GM21526 (cell line): Measurements from ENCODE around the gene EXOC3.
"Not testable (repeated sequence)": the region's sequence is repeated elsewhere in the genome, so short reads cannot be mapped to it uniquely, and the experiment has no call there.

Experiments used
- ATAC-seq: cut with Tn5 transposase; IDR thresholded peaks from one replicate; pipeline ENCODE4 v1.9.1; 2021; ENCODE audit warnings: moderate library complexity; ENCODE audit not compliant: unreplicated experiment, low FRiP score

Gene EXOC3

GRCh38 chr5:483011-483410 is 40.0 kb downstream of the EXOC3 start:
- no peak for ATAC-seq

GRCh38 chr5:483434-484140 is 40.6 kb downstream of the EXOC3 start:
- ATAC-seq, result no peak

DNA sequence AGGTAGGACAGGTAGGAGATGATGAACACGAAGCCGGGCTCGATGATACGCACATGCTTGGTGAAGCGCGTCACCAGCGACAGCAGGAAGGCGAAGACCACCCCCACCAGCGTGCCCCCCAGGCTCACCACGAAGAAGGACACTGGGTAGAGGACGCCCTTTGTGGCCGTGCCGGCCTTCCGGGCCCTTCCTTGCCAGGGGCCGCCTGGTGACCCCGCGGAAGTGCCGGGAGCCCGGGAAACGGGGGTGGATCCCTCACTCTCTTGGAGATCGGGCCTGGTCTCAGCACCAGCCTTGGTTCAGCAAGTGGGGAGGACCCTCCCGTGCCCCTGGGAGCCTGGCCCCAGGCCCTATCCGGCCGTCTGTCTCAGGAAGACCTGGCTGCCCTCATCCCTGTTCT is 41.6 kb downstream of the EXOC3 start:
- no peak for ATAC-seq

DNA sequence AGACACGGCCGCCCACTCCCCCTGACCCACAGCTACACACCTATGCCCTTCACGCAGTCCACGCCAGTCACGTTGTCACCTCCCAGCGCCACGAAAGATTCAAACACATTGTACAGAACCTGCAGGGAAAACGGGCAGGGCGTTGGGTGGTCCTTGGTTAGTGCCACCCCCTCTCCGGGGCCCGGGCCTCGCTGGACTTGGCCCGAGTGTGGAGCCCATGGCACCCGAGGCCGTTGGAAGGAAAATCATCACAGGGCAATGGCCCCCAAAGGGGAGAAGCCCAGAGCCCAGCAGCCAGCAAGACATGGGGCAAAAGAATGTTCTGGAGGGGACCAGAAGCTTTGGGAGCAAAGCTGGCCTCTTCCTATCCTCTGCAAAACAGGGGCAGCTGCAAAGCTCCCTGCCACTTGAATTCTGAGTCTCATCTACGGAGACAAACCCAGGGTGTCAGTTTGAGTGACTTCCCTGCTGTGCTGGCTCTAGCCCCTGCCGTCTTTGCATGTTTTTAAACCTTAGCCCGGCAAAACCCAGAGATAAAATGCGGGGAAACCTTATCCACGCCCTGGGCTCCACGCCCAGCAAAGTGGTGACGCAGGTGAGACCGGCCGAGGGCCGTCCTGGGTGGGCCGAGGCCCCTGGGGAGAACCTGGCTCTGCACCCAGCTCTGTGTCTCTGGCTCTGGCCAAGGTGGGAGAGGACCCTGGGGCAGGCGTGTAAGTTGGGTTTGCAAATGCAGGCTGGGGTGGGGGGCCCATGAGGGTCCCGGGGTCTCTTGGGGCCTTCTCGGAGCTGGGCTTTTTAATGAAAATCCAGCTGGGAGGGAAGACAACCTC is 42.4 kb downstream of the EXOC3 start:
- ATAC-seq, result no peak

DNA sequence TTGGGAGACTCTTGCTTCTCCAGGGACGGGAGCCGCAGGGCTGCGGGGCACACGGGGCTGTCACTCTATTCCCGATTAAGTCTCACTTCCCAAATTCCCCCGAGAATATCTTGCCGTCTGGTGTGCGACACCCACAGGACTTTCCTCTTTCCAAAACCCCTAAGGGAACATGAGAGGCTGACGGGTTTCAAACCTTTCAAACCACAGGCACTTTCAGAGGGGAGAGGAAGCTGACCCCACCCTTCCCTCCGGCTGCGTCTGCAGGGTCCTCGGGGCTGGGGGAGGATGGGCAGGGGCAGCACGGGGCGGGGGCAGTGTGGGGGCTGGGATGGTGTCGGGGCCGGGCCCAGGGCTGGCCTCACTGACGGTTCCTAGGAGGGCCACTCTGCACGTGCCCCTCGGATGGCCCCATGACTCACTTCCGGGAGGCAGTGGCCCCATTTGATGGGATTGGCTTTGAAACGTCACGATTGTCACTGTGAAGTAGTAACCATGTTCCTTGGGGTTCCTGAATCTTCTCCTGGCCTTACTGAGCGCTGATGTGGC is 43.0 kb downstream of the EXOC3 start:
- ATAC-seq, result no peak

DNA sequence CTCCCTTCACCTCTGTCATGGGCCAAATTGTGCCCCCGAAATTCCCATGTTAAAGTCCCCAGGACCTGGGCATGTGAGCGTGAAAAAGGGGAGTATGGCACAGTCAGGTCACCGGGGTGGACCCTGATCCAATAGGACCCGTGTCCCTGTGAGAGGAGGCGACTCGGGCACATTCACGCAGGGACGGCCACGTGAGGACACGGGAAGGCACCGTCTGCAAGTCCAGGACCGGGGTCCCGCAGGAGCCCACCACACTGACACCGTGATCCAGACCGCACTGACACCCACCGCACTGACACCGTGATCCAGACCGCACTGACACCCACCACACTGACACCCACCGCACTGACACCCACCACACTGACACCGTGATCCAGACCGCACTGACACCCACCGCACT is 43.6 kb downstream of the EXOC3 start:
- not testable (repeated sequence) for ATAC-seq

GRCh38 chr5:488241-488640 is 45.3 kb downstream of the EXOC3 start:
- ATAC-seq, result no peak

DNA sequence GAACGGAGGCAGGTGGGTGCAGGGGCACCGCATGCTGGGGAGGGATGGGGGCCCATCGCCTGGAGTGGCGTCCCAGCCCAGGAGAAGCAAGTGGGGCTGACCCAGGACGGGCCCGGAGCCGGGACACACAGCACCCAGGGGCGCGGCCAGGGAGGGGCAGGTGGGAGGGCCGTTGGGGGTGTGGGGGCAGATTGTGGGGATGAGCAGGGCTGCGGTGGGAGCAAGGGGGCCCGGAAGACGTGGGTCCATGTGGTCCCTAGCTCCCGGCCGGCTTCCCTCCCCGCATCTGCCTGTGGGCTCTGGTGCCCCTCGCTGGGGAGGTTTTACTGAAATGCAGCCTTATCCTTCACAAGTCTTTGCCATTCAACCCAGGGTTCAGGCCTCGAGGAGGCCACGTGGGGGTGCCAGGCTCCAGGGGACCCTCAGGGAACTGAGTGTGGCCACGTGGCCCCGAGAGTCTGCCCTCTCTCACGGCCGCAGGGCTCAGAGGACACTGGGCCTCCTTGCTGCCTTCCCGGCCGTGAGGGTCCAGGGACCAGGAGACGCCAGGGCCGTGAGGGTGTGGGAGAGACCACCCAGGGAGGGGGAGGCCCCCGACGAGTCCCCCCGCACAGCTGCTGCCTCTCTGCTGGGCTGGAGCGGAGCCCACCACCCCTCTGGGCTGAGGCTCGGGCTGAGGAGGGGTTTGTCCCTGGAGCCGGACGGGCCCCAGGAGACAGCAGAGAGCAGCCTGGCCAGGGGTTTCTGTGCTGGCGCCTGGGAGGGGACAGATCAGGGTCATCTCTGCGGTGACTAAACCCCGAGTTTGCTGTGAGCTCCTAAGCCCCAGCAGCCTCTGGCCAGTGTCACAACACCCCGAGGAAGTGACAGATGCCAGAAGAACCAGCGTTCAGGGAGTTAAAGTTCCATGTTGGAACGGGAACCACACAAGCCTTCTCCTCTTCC is 46.0 kb downstream of the EXOC3 start:
- ATAC-seq, result no peak

DNA sequence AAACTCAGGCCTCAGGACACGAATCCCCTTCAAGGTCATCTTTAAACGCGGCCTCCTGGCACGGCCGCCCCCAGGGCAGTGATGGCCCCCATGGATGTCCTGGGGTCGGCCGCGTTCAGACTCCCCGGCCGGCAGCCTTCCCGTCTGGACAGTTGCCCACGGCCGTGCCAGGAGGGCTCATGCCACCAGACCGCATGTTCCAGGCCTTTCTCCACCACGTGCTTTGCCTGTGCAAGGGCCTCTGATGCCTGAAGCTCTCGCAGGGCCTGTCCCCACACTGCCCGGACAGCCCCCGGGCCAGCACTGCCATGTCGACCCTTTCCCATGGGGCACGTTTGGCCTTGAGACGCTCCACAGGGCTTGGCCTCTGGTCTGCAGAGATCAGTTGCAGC is 46.7 kb downstream of the EXOC3 start:
- ATAC-seq, result no peak

DNA sequence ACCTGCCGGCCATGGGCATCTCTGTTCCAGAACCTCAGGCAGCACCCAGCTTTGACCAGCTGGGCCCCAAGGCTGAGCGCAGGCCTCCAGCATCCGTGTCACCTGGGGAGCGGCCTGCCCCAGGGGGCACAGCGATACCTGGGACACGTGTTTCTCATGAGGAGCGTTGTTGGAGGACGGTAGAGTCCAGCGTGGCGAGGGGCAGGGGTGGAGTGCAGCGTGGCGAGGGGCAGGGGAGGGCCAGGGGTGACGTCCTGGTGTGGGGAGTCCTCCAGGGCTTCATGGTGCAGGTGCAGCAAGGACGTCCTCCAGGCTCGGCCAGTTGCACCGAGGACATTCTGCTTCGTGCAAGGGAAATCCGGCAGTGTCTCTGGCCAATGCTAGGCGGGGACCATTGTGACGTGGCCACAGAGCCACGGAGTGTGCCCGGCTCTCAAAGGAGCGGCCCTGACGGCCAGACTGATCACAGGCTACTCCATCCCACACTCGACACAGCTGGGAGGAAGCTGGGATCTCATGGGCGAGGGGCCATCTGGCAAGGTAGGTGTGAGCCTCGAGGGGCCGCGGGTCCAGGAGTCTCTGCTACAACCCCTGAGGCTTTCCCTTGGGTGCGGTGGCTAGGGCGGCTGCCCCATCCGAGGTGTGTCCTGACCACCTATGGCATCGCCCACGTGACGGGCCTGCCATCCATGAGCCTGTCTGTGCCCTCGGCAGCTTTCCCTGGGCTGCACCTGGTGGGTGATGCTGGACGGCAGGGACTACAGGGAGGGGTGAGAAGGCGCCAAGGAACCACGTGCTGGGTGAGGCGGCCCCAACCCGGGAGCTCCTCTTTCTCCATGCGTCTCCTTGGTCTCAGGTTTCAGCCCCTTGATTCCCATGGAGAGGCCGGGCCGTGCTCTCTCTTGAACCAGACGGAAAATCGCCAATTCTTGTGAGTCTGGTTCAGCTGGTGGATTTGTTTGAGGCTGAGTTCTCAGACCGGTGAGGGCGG is 47.4 kb downstream of the EXOC3 start:
- ATAC-seq, result no peak

DNA sequence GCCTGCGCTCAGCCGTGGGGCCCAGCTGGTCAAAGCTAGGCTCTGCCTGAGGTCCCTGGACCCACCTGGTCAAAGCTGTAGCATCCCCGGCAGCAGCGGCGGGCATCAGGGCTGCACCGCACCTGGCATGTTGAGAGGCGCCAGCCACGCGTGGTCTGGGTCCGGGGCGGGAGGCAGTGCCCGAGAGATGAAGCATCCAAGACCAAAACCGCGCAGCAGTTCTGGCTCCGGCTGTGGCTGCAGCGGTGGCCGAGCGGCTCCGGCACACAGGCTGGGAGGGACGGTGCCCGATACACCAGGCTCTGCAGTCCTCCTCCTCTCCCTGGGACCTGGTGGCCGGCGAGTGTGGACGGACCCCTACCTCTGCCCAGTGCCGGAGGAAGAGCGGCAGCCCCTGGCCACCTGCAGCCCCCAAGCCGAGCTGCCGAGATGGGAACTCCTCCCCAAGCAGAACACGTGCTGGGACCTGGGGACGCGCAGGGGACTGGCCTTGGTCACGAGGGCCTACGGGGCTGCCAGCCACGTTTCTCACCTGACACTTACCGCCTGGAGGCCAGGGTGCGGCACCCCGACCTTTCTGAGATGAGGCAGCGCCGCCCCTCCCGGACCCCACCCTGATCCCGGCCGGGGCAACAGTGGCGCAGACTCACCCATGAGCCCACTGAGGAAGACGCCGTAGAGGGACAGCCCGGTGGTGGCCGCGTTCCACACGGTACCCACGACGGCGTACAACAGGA is 48.3 kb downstream of the EXOC3 start:
- ATAC-seq, result no peak

DNA sequence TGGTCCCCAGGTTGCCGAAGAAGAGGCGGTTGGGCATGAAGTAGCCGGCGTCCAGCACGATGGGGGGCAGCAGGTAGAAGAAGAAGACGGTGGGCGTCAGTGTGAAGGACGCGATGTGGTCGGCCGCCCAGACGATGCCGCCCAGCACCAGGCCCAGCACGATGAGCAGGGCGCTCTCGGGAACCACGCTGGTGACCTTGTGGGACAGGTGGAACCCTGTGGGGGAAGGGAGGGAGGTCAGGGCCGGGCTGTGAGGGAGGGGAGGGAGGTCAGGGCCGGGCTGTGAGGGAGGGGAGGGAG is 48.8 kb downstream of the EXOC3 start:
- no peak for ATAC-seq

- no peak for ATAC-seq
Observed at GRCh38 chr5:492314-492893, 49.4 kb downstream of the EXOC3 start.

GRCh38 chr5:493119-493701 is 50.2 kb downstream of the EXOC3 start:
- ATAC-seq, result no peak

GRCh38 chr5:493758-494157 is 50.8 kb downstream of the EXOC3 start:
- no peak for ATAC-seq

GRCh38 chr5:494667-495255 is 51.8 kb downstream of the EXOC3 start:
- ATAC-seq, result no peak

- ATAC-seq, result no peak
Observed at GRCh38 chr5:496028-496427, 53.1 kb downstream of the EXOC3 start.
